Measurements from ENCODE around the gene IFT43.

IFT43 gene

GRCh38 chr14:76098916-76099675 lies 113.5 kb downstream of the IFT43 start:
- TF ChIP-seq, protein P1, sequence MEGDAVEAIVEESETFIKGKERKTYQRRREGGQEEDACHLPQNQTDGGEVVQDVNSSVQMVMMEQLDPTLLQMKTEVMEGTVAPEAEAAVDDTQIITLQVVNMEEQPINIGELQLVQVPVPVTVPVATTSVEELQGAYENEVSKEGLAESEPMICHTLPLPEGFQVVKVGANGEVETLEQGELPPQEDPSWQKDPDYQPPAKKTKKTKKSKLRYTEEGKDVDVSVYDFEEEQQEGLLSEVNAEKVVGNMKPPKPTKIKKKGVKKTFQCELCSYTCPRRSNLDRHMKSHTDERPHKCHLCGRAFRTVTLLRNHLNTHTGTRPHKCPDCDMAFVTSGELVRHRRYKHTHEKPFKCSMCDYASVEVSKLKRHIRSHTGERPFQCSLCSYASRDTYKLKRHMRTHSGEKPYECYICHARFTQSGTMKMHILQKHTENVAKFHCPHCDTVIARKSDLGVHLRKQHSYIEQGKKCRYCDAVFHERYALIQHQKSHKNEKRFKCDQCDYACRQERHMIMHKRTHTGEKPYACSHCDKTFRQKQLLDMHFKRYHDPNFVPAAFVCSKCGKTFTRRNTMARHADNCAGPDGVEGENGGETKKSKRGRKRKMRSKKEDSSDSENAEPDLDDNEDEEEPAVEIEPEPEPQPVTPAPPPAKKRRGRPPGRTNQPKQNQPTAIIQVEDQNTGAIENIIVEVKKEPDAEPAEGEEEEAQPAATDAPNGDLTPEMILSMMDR (IDR thresholded peaks at IDR 0.05; ENCODE audit: control extremely low read depth, extremely low read depth, low read depth, missing control alignments) = no peak
- DNase-seq (ENCODE audit: extremely low spot score) = no peak
- ChIA-PET CTCF (no interaction called here), POLR2A (no interaction called here)

- CTCF ChIA-PET = interaction anchor here (1.2 kb wide), 1 partner anchor 287 kb away, joined by 3 read pairs; no protein-coding TSS in a partner anchor
- no peak for DNase-seq (ENCODE audit: extremely low spot score)
- POLR2A ChIA-PET = no interaction called here
- TF ChIP-seq, protein P1 (IDR thresholded peaks at IDR 0.05; ENCODE audit: control extremely low read depth, extremely low read depth, low read depth, missing control alignments) = no peak
Observed at GRCh38 chr14:76100236-76100635, 114.7 kb downstream of the IFT43 start.

DNA sequence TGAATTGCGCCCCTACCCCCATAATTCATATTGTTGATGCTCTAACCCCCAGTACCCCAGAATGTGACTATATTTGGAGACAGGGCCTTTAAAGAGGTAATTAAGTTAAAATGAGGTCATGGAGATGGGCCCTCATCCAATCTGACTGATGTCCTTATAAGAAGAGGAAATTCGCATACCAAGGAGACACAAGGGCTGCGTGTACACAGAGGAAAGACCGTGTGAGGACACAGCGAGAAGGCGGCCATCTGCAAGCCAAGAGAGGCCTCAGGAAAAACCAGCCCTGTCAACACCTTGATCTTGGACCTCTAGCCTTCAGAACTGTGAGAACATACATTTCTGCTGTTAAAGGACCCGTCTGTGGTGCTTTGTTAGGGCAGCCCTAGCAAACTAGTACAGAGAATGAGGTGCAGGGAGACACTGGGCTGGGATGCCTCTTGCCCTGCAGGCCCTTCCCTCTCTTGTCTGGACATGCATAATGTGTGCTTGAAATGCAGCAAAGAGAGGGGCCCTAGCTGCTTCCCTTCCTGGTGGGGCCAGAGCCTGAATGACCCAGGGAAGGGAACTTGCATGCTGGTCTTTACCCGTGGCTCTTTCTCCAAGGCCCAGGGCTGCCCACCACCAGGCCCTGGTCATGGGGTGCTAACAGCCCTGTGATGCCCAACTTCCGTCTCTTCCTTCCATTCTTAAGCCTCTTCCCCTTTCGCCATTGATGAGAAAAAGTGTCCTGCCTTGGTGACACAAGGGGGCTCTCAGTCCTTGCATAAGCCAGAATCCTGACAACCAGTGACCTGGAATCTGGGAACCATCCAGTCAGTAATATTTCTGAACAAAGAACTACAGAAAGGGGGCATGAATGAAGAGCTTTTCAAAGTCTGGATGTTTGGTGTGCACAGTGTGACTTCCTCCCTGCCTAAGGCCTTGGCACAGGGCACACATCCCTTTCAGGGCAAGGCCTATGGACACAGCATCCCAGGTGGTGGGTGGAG lies 116.1 kb downstream of the IFT43 start:
- TF ChIP-seq, protein P1 (IDR thresholded peaks at IDR 0.05; ENCODE audit: control extremely low read depth, extremely low read depth, low read depth, missing control alignments) = no peak
- CTCF ChIA-PET = interaction anchor here (1.2 to 1.9 kb wide), 3 partner anchors 11 to 285 kb away, joined by 3 read pairs; no protein-coding TSS in a partner anchor

GRCh38 chr14:76104802-76105355 lies 119.3 kb downstream of the IFT43 start:
- TF ChIP-seq, protein P1 (IDR thresholded peaks at IDR 0.05; ENCODE audit: control extremely low read depth, extremely low read depth, low read depth, missing control alignments) = no peak
- CTCF ChIA-PET = no interaction called here

More for the DNA sequence above, 116.1 kb downstream of the IFT43 start:
- no peak for DNase-seq (ENCODE audit: extremely low spot score)
- POLR2A ChIA-PET = no interaction called here

DNA sequence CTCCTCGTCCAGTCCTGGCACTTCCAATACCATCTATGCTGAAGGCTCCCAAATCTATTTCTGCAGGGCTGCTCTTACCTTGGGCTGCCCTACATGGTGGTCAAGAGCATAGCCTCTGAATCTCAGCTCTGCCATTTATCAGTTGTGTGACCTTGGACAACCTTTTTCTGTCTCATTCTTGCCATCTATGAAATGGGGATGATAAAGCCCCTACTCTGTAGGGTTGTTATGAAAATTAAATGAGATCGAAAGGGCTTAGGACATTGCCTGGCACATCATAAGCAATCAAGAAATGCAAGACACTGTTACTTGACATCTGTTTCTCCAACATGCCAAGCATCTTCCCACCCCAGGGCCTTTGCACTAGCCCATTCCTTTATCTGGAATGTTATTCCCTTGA lies 120.6 kb downstream of the IFT43 start:
- TF ChIP-seq, protein P1 (IDR thresholded peaks at IDR 0.05; ENCODE audit: control extremely low read depth, extremely low read depth, low read depth, missing control alignments) = no peak
- POLR2A ChIA-PET = no interaction called here
- DNase-seq (ENCODE audit: extremely low spot score) = no peak
- CTCF ChIA-PET = no interaction called here

More at GRCh38 chr14:76104802-76105355, 119.3 kb downstream of the IFT43 start:
- POLR2A ChIA-PET = no interaction called here
- DNase-seq (ENCODE audit: extremely low spot score) = no peak

All from GM10248 (cell line).